ENCODE measurements around the gene CCDC136.

The CCDC136 gene

GRCh38 chr7:128833148-128833945 is 41.6 kb downstream of the CCDC136 start:
- DNase-seq, result no peak

GRCh38 chr7:128833946-128834325 is 42.2 kb downstream of the CCDC136 start:
- no peak for DNase-seq

DNA sequence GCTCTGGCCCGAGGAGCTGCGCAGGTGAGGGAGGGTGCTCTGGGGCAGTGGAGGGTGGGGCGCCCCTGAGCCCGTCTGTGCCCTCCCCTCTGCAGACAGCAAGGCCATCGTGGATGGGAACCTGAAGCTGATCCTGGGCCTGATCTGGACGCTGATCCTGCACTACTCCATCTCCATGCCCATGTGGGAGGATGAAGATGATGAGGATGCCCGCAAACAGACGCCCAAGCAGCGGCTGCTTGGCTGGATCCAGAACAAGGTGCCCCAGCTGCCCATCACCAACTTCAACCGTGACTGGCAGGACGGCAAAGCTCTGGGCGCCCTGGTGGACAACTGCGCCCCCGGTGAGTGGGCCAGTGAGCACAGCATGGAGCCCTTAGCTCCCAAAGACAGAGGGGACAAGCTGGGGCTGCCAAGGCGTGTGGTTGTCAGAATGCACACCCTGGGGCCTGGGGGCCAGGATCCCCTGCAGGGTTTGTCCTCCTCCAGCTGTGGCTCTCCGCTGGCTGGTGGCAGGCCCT is 43.5 kb downstream of the CCDC136 start:
- no peak for DNase-seq

DNA sequence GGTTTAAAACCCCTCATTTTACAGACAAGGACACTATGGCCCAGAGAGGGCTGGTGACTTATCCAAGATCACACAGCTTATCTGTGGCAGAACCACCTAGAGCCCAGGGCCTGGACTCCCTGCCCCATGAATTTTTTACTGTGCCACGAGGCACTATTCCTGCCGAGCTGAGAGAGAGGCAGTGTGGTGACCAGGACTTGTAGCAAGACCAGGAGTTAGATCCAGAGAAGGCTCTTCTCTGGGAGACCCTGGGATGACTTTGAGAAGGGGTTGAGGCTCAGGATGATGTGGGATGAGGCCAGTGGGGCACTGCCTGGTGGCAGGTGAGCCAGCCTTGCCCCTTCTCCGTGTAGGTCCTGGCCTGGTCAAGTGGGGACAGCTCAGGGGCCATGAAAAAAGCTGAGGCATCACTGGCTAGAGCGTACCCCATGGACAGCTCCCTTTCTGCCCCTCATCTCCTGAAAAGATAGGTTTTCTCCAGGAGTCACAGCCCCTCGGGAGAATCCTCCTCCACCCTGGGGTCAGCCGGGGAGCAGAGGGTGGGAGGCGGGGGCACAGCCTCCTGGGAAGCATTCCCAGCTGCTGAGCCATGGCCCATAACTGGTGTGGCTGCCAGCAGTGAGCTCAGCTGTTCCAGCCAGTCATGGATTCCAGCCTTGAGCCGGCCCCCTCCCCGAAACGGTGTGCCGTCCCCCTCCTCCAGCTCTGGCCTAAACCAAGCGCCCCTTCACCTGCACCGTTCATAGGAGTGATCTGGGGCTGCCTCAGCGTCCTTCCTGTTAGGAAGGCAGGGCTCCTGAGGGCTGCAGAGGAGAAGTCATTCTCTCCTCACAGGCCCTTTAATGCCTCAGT is 44.2 kb downstream of the CCDC136 start:
- no peak for DNase-seq

DNA sequence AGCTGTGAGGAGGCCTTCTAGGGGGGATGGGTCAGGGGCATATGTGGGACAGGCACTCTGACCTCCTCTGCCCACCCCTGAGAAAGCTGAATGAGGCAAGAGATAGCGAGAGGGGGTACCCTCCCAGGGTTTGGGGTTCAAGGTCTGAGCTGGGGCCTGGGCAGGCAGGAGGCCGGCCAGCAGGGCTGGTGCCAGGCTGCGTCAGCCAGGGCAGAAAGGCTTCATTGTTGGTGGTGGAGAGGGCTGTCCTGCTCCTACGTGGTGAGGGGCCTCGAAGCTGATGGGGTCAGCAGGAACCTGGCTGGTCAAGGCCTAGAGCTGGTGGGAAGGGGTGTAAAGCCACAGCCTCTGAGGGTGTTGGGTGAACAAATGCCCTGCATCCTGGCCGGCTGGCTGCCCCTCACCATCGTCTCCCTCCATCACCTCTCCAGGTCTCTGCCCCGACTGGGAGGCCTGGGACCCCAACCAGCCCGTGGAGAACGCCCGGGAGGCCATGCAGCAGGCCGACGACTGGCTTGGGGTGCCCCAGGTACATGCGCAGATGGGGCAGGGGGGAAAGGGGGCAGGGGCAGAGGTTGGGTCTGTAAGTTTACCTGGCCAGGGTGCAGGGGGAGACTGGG is 45.1 kb downstream of the CCDC136 start:
- no peak for DNase-seq

DNA sequence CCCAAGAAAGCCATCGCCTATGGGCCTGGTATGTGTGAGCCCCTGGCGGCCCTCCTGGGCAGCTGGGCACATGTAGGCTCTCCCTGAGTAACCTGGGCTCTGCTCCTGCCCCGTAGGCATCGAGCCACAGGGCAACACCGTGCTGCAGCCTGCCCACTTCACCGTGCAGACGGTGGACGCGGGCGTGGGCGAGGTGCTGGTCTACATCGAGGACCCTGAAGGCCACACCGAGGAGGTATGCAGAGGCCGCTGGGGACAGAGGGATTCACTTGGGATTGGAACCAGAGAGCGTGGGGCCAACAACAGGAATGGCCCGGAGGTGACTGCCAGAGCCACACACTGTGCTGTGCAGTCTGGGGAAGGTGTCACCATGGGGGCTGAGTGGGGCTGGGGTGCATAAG is 45.8 kb downstream of the CCDC136 start:
- no peak for DNase-seq

DNA sequence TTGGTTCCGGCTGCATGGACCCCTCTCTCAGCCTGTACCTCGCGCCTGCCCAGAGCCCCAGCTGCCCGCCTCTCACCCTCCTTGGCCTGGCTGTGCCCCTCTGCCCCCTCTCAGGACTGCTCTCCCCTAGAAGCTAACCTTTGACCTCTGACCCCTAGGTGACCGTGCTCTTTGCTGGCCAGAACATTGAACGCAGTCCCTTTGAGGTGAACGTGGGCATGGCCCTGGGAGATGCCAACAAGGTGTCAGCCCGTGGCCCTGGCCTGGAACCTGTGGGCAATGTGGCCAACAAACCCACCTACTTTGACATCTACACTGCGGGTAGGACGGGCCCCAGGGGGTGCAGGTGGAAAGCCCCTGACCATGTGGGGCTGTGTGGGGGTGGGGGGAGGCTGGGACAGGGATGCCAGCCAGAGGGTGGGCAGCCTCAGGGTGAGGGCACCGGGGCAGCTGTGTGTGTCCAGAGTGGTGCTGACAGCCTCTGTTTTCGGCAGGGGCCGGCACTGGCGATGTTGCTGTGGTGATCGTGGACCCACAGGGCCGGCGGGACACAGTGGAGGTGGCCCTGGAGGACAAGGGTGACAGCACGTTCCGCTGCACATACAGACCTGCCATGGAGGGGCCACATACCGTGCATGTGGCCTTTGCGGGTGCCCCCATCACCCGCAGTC is 46.5 kb downstream of the CCDC136 start:
- DNase-seq, result no peak

DNA sequence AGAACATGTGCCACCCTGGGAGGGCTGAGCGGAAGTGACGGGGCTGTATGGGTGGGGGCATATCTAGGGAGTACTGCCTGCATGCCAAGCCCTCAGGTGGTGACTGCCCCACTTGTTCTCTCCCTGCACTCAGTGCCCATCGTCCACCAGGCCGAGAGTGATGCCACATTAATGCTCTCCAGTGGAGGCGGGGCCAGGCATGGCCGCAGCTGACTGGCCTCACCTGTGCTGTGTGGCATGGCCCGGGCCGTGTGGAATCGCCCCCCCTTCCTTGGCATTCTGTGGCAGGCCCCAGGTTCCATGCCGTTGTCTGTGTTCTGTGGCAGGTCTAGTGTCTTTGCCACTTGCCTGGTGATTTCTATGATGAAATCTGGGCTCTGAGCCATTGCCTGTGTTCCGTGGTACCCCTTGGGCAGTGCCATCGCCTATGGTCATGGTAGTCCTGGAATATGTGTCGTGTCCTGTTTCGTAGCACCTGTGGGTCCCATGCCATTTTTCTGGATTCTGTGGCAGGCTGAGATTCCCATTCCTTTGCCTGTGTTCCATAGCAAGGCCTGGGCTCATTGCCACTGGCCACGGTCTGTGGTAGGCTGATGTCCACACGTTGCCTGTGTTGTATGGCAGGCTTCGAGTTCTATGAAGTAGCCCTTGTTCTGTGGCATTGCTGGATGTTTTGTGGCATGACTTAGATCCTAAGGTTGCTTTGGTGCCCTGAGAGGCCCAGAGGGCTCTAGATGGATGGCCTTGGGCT is 47.4 kb downstream of the CCDC136 start:
- DNase-seq, result no peak

GRCh38 chr7:128839751-128840177 is 48.0 kb downstream of the CCDC136 start:
- DNase-seq, result no peak

DNA sequence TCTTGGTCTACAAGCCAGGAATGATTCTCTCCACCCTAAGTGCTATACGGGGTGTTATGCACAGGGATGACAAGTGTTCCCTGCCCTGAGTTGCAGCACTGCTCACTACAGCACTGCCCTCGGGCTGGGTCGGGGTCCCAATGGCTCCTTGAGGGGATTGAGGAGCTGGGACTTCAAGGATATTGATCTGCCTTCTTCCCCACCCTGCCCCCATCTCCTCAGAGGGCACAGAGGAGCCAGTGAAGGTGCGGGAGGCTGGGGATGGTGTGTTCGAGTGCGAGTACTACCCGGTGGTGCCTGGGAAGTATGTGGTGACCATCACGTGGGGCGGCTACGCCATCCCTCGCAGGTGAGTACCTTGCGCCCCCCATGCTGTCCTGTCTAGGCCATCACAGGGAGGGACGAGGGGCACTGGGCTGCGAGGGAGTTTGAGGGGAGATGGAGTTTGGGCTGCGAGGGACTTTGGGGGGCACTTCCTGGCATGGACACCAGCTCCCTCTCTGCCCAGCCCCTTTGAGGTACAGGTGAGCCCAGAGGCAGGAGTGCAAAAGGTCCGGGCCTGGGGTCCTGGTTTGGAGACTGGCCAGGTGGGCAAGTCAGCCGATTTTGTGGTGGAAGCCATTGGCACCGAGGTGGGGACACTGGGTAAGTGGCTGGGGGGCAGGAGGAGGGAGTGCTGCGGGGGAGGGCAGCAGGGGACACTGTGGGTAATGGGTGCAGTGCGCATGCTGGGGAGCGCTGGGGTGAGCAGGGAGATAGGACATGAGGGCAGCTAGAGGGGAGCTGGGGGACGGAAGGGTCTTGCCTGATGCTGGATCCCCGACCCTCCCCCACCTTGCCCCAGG is 48.8 kb downstream of the CCDC136 start:
- DNase-seq, result no peak

DNA sequence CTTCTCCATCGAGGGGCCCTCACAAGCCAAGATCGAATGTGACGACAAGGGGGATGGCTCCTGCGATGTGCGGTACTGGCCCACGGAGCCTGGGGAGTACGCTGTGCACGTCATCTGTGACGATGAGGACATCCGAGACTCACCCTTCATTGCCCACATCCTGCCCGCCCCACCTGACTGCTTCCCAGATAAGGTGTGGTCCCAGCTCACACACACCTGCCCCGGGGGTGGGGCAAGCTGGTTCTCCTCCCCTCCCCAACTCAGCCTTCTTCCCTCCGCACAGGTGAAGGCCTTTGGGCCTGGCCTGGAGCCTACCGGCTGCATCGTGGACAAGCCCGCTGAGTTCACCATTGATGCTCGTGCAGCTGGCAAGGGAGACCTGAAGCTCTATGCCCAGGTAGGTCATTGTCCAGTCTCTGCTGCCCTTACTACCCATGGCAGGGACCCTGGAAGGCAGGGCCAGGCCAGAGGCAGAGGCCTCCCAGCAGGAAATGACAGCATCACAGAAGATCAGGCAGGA is 49.5 kb downstream of the CCDC136 start:
- DNase-seq, result no peak

DNA sequence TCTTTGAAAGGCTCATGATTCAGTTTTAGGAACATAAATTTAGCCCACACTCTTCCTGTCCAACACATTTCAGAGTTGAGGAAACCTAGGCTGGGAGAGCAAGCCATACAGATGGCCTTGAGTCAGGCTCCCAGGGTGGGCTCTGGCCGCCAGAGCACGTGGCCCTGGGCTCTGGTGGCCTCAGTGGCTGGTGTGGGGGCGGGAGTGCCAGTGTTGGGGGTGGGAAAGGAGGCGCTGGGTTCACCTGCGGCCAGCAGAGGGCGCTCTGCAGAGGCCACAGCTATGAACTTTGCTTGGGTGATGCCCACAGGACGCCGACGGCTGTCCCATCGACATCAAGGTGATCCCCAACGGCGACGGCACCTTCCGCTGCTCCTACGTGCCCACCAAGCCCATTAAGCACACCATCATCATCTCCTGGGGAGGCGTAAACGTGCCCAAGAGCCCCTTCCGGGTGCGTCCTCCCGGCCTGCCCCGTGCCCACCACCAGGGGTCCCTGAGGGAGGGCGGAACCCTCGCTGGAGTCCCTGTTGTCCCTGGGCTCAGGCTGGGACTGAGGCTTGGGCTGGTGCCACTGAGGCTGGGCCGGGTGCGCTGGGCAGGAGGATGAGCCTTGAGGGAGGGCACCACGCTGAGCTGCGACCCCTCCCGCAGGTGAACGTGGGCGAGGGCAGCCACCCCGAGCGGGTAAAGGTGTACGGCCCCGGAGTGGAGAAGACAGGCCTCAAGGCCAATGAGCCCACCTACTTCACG is 50.3 kb downstream of the CCDC136 start:
- DNase-seq, result peak; percentile 59

GRCh38 chr7:128842674-128843641 is 51.2 kb downstream of the CCDC136 start:
- no peak for DNase-seq

DNA sequence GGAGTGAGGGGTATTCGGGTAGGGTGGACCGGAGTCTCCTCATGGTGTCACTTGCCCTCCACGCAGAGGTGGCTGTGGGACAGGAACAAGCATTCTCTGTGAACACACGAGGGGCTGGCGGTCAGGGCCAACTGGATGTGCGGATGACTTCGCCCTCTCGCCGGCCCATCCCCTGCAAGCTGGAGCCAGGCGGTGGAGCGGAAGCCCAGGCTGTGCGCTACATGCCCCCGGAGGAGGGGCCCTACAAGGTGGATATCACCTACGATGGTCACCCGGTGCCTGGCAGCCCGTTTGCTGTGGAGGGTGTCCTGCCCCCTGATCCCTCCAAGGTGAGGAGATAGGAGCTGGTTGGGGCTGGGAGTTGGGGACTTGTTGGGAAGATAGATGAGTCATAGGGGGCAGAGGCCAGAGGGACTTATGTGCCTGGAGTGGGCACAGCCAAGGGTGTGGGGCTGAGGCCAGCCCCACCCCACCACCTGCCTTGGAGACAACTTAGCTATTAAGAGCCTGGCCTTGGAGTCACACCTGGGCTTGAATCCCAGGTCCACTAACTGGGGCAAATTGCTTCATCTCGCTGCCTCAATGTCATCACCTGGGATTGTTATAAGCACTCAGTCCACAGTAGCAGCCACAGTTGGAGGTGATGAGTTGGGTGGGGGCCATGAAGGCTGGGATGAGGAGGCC is 52.3 kb downstream of the CCDC136 start:
- DNase-seq, result no peak

- no peak for DNase-seq
Observed at GRCh38 chr7:128844777-128845311, 53.1 kb downstream of the CCDC136 start.

GRCh38 chr7:128845475-128845874 is 53.7 kb downstream of the CCDC136 start:
- no peak for DNase-seq

DNA sequence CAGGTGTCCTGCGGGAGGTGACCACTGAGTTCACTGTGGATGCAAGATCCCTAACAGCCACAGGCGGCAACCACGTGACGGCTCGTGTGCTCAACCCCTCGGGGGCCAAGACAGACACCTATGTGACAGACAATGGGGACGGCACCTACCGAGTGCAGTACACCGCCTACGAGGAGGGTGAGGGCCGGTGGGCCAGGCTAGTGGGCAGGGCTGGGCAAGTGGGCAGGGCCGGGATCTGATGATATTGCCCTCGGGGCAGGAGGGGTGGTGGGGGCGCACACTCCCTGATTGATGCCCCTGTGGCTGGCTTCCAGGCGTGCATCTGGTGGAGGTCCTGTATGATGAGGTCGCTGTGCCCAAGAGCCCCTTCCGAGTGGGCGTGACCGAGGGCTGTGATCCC is 54.2 kb downstream of the CCDC136 start:
- DNase-seq, result no peak

Measured in activated CD4-positive, alpha-beta T cell treated with anti-CD3 and anti-CD28 coated beads, Interleukin-2, amount 50 U/mL, for 16 hours (primary cell).